ENCODE data around the gene TAB3. TPM values are rescaled to one million over a fixed set of nuclear protein-coding genes. Genes with fewer than 3 reads are reported as not detected.

TAB3 gene
- polyA plus RNA-seq, 3 donors: 4.4 to 11.8 (median 5.4) TPM

DNA sequence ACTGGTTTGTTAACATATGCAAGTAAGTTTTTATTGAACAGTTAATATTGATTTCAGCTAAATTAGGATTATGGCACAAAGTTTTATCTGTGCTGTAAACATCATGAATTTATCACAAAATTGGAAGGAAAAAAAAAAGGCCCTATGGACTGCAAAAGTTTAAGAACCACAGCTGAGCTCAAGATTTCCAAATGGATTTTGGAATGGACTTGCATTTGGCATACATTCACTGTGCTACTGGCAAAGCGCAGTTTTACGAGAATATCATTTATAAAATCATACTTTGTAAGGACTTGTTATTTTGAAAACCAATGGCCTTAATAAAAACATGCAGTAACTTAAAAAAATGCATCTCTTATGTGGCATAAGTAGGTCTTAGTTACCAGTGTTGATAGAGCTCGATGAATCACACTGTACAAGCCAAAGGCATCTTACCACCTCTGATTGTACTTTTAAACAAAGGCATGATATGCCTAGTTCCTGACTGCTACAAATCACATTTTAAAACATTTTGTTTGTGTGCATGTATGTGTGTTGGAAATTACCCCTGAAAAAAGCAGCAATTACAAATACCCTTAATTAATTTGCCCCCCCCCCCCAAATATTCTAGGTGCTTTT lies 58.6 kb downstream of the TAB3 start:
- Histone ChIP-seq H3K4me2 (replicated peaks; ENCODE audit: extremely low read depth, low read length, poor library complexity, severe bottlenecking) (no peak overlapping the region), H2AFZ (ENCODE audit: insufficient read depth, low read depth, low read length, poor library complexity, severe bottlenecking) (no peak overlapping the region), H3K4me3 (replicated peaks in 1 of 3; ENCODE audit: low read depth in 2 of 3, low read length in 3 of 3) (no peak overlapping the region), H3K27me3 (ENCODE audit: control insufficient read depth in 2 of 2, insufficient read depth in 2 of 2, low read length in 2 of 2) (peaks cover 0 to 3% of the 10 kb centered on the region in 2 donors), H3K36me3 (replicated peaks in 1 of 2; ENCODE audit: control insufficient read depth in 1 of 2, insufficient read depth in 2 of 2, low read length in 2 of 2) (peaks cover 23 to 24% of the 10 kb centered on the region in 2 donors), H3K9ac (ENCODE audit: insufficient read depth, low read length, poor library complexity, severe bottlenecking) (no peak overlapping the region), H3K27ac (ENCODE audit: low read depth in 1 of 2, low read length in 2 of 2) (no peak overlapping the region), H3K9me3 (replicated peaks in 1 of 2; ENCODE audit: control insufficient read depth in 1 of 2, insufficient read depth in 1 of 2, low read length in 2 of 2) (no peaks in the 10 kb centered on the region), H3K79me2 (ENCODE audit: insufficient read depth, low read length) (no peaks in the 10 kb centered on the region), H3K4me1 (ENCODE audit: control insufficient read depth in 1 of 2, insufficient read depth in 2 of 2, low read length in 2 of 2) (no peaks in the 10 kb centered on the region), H4K20me1 (ENCODE audit: insufficient read depth, low read length) (no peaks in the 10 kb centered on the region)
- intact Hi-C loops (cut with micrococcal nuclease): no loop called here
- WGBS (ENCODE audit: insufficient coverage): no CpG with 5 or more reads among the region's 3 CpGs
- H3K4me1 Mint-ChIP-seq: no peaks in the 10 kb centered on the region
- no peak overlapping the region for H3K4me3 Mint-ChIP-seq
- H3K27ac Mint-ChIP-seq: no peak overlapping the region
- H3K27me3 Mint-ChIP-seq (ENCODE audit: low read depth in 3 of 3): peaks cover 0 to 4% (median 0%) of the 10 kb centered on the region in 3 donors
- H3K9me3 Mint-ChIP-seq: no peaks in the 10 kb centered on the region
- TF ChIP-seq CTCF (IDR thresholded peaks at IDR 0.05): no peak
- DNase-seq: no peak
- H3K36me3 Mint-ChIP-seq: peaks cover 26 to 27% of the 10 kb centered on the region in 2 donors

- Histone ChIP-seq H3K4me3 (replicated peaks in 1 of 3; ENCODE audit: low read depth in 2 of 3, low read length in 3 of 3) (no peak overlapping the region), H3K27ac (ENCODE audit: low read depth in 1 of 2, low read length in 2 of 2) (no peak overlapping the region), H3K9me3 (replicated peaks in 1 of 2; ENCODE audit: control insufficient read depth in 1 of 2, insufficient read depth in 1 of 2, low read length in 2 of 2) (no peaks in the 10 kb centered on the region), H3K4me2 (replicated peaks; ENCODE audit: extremely low read depth, low read length, poor library complexity, severe bottlenecking) (no peak overlapping the region), H3K27me3 (ENCODE audit: control insufficient read depth in 2 of 2, insufficient read depth in 2 of 2, low read length in 2 of 2) (no peaks in the 10 kb centered on the region), H3K79me2 (ENCODE audit: insufficient read depth, low read length) (no peaks in the 10 kb centered on the region), H3K9ac (ENCODE audit: insufficient read depth, low read length, poor library complexity, severe bottlenecking) (no peak overlapping the region), H3K4me1 (ENCODE audit: control insufficient read depth in 1 of 2, insufficient read depth in 2 of 2, low read length in 2 of 2) (no peaks in the 10 kb centered on the region), H4K20me1 (ENCODE audit: insufficient read depth, low read length) (no peaks in the 10 kb centered on the region), H3K36me3 (replicated peaks in 1 of 2; ENCODE audit: control insufficient read depth in 1 of 2, insufficient read depth in 2 of 2, low read length in 2 of 2) (no peaks in the 10 kb centered on the region), H2AFZ (ENCODE audit: insufficient read depth, low read depth, low read length, poor library complexity, severe bottlenecking) (no peak overlapping the region)
- intact Hi-C loops (cut with micrococcal nuclease): no loop called here
- Mint-ChIP-seq H3K4me3 (no peak overlapping the region), H3K27me3 (ENCODE audit: low read depth in 3 of 3) (peaks cover 0 to 6% (median 2%) of the 10 kb centered on the region in 3 donors), H3K9me3 (no peaks in the 10 kb centered on the region), H3K4me1 (peaks cover 7% of the 10 kb centered on the region), H3K27ac (no peak overlapping the region), H3K36me3 (peaks cover 0 to under 1% of the 10 kb centered on the region in 2 donors)
- no CpG with 5 or more reads among the region's 3 CpGs for WGBS (ENCODE audit: insufficient coverage)
- no peak for TF ChIP-seq CTCF (IDR thresholded peaks at IDR 0.05)
- no peak for DNase-seq
Observed at GRCh38 chrX:30824275-30824674, 64.8 kb downstream of the TAB3 start.
